ENCODE measurements around the gene PSMB2.
"Not testable (repeated sequence)": the region's sequence is repeated elsewhere in the genome, so short reads cannot be mapped to it uniquely, and the experiment has no call there.

PSMB2 gene

DNA sequence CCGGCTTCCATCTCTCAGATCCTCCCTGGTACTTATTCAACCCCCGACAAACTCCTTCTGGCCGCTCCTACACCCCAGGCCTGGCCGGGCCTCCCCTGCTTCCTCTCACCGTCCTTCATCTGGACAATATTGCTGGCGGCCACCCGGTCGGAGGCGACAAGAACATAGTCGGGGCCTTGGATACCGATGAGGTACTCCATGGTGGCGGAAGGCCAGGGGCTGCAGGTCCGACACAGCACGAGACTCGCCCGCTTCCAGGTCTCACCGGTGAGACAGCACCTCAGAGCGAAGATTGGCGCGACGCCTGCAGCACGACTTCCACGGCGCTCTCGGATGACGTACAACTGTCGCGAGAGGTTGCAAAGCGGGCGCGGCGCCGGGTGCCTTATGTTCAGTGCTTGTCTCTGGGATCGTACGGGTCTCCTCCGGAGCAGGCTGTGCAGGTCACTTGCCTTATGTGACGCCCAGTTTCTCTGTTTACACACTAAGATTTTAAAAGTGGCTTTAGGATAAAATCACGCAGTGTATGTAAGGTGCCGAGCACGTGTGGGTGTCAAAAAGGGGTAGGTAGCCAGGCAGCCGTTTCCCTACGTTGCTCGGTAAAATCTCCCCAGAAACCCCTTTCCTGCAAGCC lies at the start of gene PSMB2:
Gene PSMB2 (minus strand): TSS at position 294 of the 634 bp plus-strand sequence. CDS start 94 bp downstream, at position 200.
- DNase-seq = peak; percentile 96

DNA sequence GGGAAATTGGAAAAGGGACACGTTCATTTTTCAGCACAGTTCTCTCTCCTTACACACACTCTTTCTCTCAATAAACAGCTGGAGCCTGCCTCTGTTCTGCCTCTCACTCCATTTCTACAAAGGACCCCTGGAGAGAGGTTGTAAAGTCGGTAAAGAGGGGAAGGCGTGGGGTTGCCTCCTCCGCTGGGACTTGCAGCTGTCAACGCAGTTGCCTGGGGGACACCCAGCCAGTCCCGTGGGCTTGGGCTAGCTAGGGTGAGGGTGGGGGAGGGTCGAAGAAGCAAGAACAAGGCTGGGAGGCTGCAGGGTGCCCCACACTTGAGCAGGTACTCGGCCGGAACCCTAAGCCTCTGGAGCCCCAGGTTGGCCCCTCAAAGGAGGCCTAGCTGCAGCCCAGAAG lies 49.8 kb upstream of the PSMB2 start:
- DNase-seq = peak; percentile 75

DNA sequence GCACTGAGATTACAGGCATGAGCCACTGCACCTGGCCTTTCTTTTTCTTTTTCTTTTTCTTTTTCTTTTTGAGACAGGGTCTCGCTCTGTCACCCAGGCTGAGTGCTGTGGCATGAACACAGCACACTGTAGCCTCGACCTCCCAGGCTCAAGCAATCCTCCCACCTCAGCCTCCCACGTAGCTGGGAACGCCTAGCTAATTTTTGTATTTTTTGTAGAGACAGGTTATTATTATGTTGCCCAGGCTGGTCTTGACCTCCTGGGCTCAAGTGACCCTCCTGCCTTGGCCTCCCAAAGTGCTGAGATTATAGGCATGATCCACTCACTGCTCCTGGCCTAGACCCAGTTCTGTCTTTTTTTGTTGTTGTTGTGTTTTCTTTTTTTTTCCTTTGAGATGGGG lies 48.8 kb upstream of the PSMB2 start:
- DNase-seq = not testable (repeated sequence)

DNA sequence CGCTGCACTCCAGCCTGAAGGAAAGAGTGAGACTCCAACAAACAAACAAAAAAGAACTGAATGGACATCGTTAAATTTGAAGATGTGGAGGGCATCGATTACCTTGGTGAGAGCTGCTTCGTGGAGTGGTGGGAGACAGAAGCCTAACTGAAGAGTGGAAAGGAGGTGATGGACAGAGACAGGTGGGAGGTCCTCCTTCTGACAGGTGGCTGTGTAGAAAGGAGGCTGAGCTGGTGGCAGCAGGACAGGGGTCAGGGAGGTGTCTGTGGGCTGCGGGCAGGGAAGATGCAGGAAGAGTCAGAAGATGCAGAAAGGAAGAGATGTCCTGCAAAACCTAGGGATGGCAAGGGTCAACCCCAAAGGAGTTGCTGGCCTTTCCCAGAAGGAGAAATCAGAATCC lies 46.8 kb upstream of the PSMB2 start:
- DNase-seq = no peak

DNA sequence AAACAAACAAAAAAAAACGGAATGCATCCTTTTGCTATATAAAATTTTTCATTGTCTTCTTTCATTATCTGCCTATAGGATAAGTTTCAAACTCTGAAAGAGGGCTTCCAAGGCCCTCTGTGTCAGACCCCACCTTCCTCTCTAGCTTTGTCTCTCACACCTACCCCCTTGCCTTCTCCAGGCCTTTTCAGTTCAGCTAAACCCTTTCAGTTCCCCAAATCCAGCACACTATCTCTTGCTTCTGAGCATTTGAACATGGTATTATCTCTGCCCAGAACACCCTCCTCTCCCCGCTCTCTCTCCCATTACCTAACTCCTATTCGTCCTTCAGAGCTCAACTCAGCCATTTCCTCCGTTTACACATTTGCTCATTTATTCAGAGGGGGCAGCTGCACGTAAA lies 41.7 kb upstream of the PSMB2 start:
- no peak for DNase-seq

DNA sequence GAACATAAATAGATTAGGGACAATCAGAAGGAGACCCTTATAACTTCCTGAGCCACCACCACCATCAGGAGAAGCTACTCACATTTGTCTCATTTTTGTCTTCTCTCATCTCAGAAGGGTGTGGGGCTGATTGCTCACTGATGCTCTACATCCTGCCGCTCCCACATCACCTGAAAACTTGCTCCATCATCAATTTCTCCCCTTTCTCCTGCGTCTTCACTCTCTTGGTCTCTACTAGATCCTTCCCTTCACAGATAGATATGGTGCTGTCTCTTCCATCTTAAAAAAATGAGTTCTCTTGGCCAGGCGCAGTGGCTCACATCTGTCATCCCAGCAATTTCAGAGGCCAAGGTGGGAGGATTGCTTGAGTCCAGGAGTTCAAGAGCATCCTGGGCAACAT lies 38.9 kb upstream of the PSMB2 start:
- no peak for DNase-seq

DNA sequence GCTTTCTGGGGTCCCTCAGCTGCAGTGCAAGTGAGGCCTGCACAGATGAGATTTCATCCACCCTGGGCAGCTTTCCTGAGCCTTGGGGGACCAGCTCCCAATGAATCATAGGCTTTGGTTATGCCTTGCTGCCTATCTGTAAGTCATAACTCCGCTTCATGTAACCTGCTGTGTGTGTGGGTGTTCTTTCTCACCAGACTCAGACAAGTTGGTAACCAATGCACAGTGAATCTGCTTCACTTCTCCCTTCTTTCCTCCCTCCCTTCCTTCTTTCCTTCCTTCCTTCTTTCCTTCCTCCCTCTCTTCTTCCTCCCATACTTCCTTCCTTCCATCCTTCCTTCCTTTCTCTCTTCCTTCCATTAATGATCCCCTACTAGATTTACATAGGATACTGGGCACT lies 34.4 kb upstream of the PSMB2 start:
- no peak for DNase-seq

DNA sequence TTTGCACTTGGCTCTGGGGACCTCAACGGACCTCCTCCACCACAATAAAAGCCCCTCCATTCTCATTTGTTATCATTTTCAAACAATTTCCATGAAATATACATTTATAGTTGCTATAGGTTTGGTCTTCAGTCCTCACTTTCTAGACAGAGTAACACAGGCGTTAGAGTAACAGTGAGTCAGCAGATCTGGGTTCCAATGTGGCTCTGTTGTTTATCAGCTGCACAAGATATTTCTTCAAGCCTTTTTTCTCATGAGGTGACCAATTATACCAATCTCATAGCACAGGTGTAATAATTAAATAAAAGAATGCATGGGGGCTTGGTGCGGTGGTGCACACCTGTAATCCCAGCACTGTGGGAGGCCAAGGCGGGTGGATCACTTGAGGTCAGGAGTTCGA lies 32.8 kb upstream of the PSMB2 start:
- DNase-seq = no peak

DNA sequence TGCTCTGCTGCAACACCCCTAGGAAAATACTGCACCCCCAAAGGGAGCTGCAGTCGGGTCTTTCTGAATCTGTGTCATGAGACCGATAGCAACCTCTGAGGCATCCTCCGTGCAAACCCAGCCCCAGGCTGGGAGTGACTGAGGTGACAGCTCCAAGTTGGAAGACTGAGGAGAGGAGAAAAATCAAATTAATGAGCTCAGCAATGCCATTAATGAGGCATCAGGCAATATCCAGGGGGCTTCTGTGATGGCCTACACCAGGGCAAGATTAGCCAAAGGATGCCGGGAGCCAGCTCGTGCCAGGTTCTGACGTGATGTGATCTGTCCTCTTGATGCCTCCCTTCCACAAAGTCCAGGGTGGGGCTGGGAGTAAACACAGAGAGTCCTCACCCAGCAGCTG lies 30.8 kb upstream of the PSMB2 start:
- DNase-seq = no peak

DNA sequence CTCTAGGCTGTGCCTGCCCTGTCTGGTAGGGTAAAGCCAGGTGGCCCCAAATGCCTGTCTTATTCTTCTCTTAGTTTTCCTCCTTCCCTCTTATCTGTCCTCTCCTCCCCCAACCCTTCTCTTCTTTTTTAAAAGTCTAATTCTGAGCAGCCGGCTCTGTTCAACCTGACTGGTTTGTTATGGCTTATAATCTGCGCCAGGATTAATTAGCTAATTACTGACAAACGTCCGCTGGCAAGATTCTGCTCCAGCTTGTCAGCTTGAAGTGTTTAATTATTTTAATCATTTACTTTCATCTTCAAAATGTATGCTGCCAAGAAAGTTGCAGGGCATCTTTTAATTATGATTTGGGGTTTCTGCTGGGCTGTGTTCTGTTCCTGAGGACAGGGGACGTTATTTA lies 27.2 kb upstream of the PSMB2 start:
- peak; percentile 47 for DNase-seq

DNA sequence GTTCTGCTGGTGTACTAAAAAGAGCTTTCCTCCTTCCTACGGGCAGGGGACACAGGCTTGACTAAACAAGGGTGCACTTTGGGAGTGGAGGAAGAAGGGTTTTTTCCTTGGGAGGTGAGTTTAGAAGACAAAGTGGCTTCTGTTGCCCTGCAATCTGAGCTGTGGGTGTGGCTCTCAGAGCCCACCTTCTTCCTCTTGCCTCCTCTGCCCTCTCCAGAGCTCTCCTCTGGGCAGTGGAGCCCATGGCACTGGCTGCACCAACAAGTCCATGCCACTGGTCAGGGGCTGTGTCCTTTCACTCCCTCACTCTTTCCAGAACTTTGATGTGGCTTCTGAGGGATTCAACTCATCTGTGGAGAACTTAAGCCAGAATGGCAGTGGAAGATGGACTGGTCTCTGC lies 25.6 kb upstream of the PSMB2 start:
- no peak for DNase-seq

DNA sequence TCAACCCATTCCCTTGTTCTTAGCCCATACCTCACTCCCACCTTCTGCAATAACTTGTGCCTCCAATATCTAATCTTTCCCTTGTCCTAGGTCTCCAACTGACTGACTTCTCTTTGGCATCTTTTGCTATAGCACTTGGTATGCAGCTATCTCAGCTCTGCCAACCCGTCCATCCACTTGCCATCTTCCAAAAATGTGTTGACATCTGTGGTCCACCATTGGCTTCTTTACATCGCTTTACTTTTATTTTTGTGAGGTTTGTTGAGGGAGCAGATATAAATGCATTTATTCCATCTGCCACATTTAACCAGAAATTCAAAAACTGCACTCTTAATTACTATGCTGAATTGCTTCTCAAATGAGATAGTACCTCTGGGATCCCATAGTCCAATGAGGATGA lies 24.9 kb upstream of the PSMB2 start:
- no peak for DNase-seq

DNA sequence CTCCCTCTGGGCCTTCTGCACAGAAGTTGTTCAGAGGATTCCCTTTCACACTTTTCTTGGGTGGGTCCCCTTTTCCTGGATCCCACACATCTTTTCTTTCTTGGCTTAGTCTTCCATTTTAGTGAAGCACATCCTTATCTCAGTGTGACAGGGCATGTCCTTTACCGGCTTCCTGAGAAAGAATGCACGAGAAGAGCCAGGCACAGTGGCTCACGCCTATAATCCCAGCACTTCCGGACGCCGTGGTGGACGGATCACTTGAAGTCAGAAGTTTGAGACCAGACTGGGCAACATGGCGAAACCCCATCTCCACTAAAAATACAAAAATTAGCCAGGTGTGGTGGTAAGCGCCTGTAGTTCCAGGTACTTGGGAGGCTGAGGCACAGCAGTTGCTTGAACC lies 22.1 kb upstream of the PSMB2 start:
- no peak for DNase-seq

DNA sequence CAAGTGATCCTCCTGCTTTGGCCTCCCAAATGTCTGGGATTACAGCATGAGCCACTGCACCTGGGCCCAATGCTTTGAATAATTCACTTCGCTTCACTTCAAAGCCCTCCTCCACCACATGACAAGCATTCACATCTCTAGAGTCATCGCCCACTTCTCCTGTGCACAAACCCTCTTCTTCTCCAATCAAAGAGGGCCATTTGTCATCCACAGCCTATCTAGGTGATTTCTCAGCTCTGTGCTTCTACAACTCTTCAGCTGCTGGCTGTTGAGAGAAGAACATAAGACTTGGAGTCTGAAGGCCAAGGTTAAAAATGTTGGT lies 20.1 kb upstream of the PSMB2 start:
- no peak for DNase-seq

DNA sequence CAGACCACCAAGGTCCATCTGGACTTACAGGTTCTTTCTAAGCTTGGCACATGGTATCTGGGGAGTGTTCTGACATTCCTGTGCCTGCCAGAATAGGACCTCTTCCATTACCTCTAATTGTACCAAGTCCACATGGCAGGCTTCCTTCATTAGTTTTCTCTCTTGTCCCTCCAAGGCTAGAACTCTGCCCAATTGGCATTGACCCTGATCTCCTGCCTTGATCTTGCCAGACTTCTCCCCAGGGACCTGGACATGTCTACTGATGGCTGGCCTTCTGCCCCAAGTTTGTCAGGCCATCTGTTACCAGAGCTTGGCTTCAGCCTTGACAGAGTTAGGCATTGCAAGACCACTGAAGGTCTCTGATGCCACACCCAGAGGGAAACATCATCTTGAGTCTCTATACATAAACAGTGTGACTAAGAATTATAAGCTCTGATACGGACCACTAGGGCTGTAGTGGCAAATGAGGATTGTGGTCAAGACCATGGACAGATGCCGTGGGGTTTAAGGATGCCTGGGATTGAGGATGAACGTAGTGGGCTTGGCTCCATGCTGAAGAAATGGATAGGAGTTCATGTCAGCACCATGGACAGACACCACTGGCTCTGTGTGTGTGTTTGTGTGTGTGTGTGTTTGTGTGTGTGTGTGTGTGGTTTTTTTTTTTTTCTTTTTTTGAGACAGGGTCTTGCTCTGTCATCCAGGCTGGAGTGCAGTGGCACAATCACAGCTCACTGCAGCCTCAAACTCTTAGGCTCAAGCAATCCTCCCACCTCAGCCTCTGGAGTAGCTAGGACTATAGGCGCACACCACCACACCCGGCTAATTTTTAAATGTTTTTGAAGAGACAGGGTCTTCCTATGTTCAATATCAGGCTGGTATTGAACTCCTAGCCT lies 19.5 kb upstream of the PSMB2 start:
- DNase-seq = no peak

DNA sequence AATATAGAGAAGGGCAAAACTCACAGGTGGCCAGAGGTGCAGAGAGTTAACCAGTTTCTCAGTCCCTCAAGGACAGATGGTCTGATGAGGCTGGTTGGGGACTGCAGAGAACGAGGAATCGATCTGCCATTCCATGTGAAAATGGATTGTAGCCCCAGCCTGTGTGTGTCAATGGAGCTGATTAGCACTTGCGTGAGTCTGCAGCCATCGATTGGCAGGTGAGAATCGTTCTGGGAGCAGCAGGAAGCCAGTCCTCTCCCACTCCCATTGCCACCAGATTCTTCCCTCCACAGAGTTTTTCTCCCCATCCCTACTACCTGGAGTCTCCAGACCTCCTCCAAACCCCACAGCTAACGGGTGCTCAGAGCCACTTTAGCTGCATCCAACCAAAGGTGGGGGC lies 18.3 kb upstream of the PSMB2 start:
- no peak for DNase-seq

DNA sequence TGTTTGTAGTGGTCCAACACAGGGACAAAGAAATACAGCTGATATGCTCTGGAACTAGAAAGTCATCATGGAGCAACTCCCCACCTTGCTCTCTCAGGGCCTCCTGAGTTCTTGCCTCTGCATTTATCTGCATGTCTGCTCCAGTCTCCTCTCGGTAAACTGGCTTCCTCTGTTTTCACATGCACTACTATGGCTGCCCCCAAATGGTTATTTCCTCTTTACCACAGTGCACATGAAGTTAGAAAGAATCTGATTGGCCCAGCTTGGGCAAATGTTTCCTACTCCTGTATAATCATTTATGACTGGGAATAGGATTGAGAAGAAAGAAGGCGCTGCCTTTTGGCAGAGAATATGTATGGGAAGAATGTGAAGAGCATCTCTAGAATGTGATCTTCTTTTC lies 16.5 kb upstream of the PSMB2 start:
- no peak for DNase-seq

DNA sequence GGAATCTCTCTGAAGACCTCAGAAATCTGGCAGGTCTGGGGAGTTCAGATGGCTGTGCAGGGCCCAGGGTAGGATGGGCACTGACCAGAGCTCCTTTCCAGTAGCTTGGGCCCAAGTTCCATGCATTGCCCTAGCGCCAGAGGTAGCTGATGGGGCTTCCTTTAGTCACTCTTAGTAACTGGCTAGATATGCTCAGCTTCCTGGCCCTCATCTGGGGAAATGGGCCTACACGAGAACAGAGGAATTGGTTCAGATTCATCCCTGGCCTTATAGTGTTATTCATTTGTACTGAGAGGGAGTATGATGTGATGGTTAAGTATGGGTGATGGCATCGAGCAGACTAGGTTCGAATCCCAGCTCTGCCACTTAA lies 15.5 kb upstream of the PSMB2 start:
- no peak for DNase-seq

DNA sequence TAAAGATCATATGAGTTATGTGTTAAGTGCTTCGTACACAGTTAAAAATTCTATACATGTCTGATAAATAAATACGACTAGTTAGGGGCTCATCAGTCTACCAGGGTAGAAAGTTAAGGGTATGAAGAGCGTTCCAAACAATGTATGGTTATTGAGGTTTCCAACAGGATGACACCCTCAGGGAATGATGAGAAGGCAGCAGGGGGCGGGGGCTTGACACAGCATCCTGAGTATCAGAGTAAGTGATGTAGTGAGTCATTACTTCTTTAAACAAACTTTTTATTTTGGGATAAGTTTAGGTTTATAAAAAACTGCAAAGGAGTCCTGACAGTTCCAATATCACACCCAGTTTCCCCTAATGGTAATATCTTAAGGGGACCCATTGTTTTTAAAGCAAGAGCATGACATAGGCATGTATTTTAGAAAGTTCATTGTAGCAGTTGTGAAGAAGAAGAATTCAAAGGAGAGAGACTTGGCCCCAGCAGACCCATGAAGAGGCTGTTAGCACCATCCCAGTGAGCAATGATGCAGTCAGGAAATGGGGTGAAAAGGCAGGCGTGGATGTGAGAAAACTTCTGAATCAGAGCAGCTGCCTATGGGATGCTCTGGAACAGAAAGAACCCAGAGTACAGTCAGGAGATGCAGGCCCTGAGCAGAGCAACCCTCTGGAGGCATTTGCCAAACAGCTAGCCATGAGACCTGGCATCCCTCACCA lies 15.0 kb upstream of the PSMB2 start:
- DNase-seq = no peak

DNA sequence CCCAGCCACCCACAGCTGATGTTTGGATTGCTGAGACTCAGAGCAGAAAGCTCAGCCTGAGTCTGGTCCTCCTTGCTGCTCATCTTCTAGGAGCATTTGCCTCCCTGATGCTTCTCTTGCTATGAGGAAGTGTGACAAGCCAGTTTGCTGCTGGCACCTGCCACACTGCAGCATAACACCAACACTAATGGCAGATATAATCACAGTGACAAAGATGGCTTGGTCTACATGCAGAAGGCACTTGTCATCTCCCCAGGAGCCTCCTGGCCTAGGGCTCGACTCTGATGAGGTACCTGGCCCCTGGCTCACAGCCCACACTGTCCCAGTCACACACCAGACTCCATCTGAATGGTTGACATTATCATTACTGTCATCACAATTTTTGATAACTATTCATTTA lies 13.9 kb upstream of the PSMB2 start:
- no peak for DNase-seq

DNA sequence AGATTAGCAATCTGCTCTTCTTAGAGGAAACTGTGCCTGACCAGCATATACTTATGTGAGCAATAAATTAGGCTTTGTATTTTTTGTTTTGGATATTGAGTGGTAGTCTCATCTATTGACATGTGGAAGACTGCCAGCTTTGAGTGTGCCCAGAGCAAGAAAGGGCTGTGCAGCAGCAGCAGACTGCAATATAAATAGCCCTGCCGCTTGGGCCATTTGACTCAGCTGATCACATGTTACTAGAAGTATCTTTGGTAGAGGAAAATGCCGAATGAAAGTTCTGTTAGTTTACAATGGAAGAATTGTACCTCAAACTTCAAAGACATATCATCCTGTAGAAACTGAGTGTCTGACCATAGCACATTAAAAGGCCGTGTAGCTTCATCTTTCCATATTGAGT lies 9.1 kb upstream of the PSMB2 start:
- DNase-seq = no peak

DNA sequence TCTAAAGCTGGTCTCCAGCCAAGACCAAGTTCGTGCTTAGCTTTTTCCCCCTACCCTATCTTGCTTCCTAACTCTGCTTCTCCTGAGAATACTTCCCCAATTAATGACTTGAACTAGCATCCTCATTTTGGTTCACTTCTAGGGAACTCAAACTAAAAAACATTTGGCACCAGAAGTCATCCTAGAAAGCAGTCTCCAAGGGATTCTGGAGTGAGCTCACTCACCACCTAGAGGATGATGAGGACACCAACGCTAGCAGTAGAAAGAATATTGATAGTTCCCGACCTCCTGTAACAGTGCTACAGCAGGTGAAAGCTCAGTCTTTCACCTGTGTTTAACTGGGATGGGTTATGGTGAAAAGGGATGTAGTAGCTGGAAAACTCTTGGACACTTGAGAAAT lies 4.7 kb upstream of the PSMB2 start:
- DNase-seq = no peak

DNA sequence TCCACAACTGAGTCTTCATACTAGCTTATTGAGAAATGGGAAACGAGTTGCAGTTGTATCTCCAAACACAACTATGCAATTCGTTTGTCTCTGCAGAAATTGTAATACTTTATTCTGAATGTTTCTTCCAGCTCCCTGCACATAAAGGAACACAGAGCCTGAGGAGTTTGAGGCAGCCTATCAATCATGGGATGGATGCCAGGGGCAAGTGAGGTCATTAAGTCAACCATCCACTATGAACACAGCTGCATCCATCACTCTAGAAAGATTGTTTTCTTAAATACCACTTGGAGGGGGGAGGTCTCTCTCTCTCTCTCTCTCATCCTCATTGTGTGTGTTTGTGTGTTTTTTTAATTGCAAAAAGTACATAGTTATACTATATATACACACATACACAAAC lies 2.9 kb upstream of the PSMB2 start:
- no peak for DNase-seq

DNA sequence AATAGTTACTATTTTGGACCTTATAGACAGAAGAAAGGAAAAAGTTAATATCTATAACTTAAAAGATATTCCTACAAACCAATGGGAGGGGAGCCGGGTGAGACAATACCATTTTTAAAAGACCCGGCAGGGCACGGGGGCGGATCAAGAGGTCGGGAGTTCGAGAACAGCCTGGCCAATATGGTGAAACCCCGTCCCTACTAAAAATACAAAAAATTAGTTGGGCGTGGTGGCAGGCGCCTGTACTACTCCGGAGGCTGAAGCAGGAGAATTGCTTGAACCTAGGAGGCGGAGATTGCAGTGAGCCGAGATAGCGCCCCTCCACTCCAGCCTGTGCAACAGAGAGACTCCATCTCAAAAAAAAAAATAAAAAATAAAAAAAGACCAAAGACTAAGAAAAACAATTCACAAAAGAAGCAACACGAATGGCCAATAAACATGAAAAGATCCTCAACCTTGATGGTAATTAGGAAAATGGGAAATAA lies 1.2 kb upstream of the PSMB2 start:
- DNase-seq = no peak
